Vagina (tissue), 2 donors: ENCODE measurements around the gene HTN3. TPM values are rescaled to one million over a fixed set of nuclear protein-coding genes. Genes with fewer than 3 reads are reported as not detected.

Source experiments
- DNase-seq, 2 donors: peaks; one replicate each; pipeline ENCODE4 v3.0.0-alpha.2; 2017; ENCODE audit errors: extremely low spot score in 2 of 2
- H3K27ac ChIP-seq: fragments of 200-600 bp; sonication (generic); one replicate; pipeline ENCODE4 v1.5.1; 2019
- H3K27me3 ChIP-seq: fragments of 200-600 bp; sonication (generic); one replicate; pipeline ENCODE4 v1.5.1; 2019
- H3K36me3 ChIP-seq, 2 donors: fragments of 200-600 bp; sonication (generic); one replicate each; pipeline ENCODE4 v1.5.1; 2017 to 2019
- H3K4me1 ChIP-seq: fragments of 200-600 bp; sonication (generic); one replicate; pipeline ENCODE4 v1.5.1; 2019
- H3K4me3 ChIP-seq, 2 donors: fragments of 200-600 bp; sonication (generic); 1 replicate in 1 of 2; 2 replicates in 1 of 2; pipeline ENCODE4 v1.5.1; 2016 to 2019
- H3K9me3 ChIP-seq: fragments of 200-600 bp; sonication (generic); one replicate; pipeline ENCODE4 v1.5.1; 2019
- POLR2A ChIP-seq, 2 donors: fragments of 450-650 bp; IDR thresholded peaks; one replicate each; pipeline ENCODE4 v1.6.1; 2017; ENCODE audit warnings: antibody characterized with exemption in 2 of 2, mild to moderate bottlenecking in 2 of 2, moderate library complexity in 2 of 2
- POLR2AphosphoS5 ChIP-seq, 2 donors: sonication (generic); formaldehyde crosslinking; IDR thresholded peaks; one replicate each; pipeline ENCODE4 v1.9.0; 2017; ENCODE audit warnings: antibody characterized with exemption in 2 of 2, mild to moderate bottlenecking in 2 of 2, low read depth in 1 of 2; ENCODE audit not compliant: insufficient read depth in 1 of 2
- intact Hi-C: fragments of 100-400 bp; cut with DNase I; formaldehyde crosslinking; loops from one replicate; pipeline ENCODE4 v1.15.1; 2023
- total RNA-seq: library from RNA; depleted of rRNA; stranded (reverse); fragments of >200 nt; gene quantifications from one replicate; pipeline ENCODE4 v1.2.3, GENCODE V29; 2016
- TF ChIP-seq, protein P1 (sequence below), 3 experiments: fragments of 450-650 bp in 2 of 3; fragments of 200-600 bp in 1 of 3; sonication (generic) in 1 of 3; IDR thresholded peaks; one replicate each; pipeline ENCODE4 v1.5.1; 2017 to 2019; ENCODE audit warnings: antibody characterized with exemption in 3 of 3, mild to moderate bottlenecking in 2 of 3, moderate library complexity in 2 of 3

The HTN3 gene
- total RNA-seq, 1 donor from 2014 or later, result not detected

DNA sequence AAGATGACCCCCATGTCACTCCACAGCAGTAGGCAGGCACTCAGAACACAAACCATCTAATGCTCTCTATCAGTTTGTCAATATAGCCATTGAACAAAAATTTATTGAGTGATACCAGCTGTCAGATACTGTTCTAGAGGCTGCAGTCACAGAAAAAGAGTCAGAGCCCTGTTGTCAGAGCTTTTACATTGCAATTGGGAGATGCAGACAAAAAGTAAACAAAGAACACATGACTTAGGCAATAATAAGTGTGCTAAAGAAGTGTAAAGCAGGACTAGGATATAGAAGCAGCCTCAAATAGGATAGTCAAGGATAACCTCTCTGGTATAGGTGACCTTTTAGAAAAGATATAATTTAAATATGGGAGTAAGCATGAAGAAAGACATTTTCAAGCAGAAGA, 30.9 kb downstream of the HTN3 start:
- intact Hi-C loops, result no loop called here
- H3K4me3 ChIP-seq, result no peak overlapping the region
- TF ChIP-seq POLR2A (IDR thresholded peaks at IDR 0.05), result no peak
- TF ChIP-seq, protein P1, sequence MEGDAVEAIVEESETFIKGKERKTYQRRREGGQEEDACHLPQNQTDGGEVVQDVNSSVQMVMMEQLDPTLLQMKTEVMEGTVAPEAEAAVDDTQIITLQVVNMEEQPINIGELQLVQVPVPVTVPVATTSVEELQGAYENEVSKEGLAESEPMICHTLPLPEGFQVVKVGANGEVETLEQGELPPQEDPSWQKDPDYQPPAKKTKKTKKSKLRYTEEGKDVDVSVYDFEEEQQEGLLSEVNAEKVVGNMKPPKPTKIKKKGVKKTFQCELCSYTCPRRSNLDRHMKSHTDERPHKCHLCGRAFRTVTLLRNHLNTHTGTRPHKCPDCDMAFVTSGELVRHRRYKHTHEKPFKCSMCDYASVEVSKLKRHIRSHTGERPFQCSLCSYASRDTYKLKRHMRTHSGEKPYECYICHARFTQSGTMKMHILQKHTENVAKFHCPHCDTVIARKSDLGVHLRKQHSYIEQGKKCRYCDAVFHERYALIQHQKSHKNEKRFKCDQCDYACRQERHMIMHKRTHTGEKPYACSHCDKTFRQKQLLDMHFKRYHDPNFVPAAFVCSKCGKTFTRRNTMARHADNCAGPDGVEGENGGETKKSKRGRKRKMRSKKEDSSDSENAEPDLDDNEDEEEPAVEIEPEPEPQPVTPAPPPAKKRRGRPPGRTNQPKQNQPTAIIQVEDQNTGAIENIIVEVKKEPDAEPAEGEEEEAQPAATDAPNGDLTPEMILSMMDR (IDR thresholded peaks at IDR 0.05), result no peak
- TF ChIP-seq POLR2AphosphoS5 (IDR thresholded peaks at IDR 0.05; ENCODE audit: insufficient read depth in 1 of 2, low read depth in 1 of 2), result no peak
- no peaks in the 10 kb centered on the region for H3K9me3 ChIP-seq
- DNase-seq, result no peak
- H3K27me3 ChIP-seq, result no peaks in the 10 kb centered on the region
- no peaks in the 10 kb centered on the region for H3K36me3 ChIP-seq
- no peaks in the 10 kb centered on the region for H3K4me1 ChIP-seq
- H3K27ac ChIP-seq, result no peak overlapping the region

DNA sequence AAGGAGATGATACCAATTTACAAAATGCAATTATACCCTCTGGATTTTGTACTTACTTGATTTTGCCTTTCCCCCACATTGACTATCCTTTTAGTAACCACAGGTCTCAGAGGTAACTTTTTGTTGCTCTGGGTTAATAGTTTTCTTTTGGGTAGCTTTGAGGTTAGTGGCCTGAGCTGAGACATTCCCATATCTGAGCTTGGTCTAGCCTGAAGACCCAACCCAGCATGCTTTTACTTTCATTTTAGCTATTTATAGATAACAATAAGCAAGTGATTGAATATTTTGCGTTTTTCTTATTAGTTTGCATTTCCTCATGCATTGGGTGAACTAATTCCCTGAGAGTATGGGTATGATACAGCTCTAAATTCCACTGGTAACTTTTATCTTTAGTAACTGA, 33.7 kb downstream of the HTN3 start:
- TF ChIP-seq, protein P1 (IDR thresholded peaks at IDR 0.05), result no peak
- no peak for TF ChIP-seq POLR2AphosphoS5 (IDR thresholded peaks at IDR 0.05; ENCODE audit: insufficient read depth in 1 of 2, low read depth in 1 of 2)
- TF ChIP-seq POLR2A (IDR thresholded peaks at IDR 0.05), result no peak
- intact Hi-C loops, result no loop called here
- Histone ChIP-seq H3K4me3 (no peak overlapping the region), H3K9me3 (no peaks in the 10 kb centered on the region), H3K27ac (no peak overlapping the region), H3K4me1 (no peaks in the 10 kb centered on the region), H3K27me3 (no peaks in the 10 kb centered on the region), H3K36me3 (no peaks in the 10 kb centered on the region)
- DNase-seq, result no peak

DNA sequence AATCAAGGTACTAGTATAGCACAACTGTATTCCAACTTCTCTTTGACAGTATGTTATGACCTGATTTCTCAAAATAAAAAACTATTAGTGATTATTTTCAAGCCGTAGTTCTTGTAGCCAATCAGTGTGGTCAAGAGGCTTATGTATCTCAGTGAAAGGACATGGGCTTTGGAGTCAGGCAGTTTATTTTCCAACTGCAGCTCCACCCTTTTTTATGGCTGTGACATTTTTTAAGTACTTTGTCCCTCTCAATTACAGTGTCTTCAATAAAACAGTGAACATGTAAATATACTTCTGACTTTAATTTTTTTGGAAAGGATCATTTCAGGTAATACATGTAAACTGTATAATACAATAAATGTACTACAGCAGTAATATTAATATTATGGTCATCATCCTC, 51.9 kb downstream of the HTN3 start:
- H3K4me1 ChIP-seq, result no peaks in the 10 kb centered on the region
- no peaks in the 10 kb centered on the region for H3K27me3 ChIP-seq
- DNase-seq, result no peak
- H3K9me3 ChIP-seq, result no peaks in the 10 kb centered on the region
- no peak overlapping the region for H3K4me3 ChIP-seq
- no peak for TF ChIP-seq POLR2A (IDR thresholded peaks at IDR 0.05)
- TF ChIP-seq POLR2AphosphoS5 (IDR thresholded peaks at IDR 0.05; ENCODE audit: insufficient read depth in 1 of 2, low read depth in 1 of 2), result no peak
- TF ChIP-seq, protein P1 (IDR thresholded peaks at IDR 0.05), result no peak
- no peaks in the 10 kb centered on the region for H3K36me3 ChIP-seq
- intact Hi-C loops, result no loop called here
- H3K27ac ChIP-seq, result no peak overlapping the region

Other genes starting within 250 kb of the HTN3 start
- gene SULT1E1, start 168.3 kb upstream of the HTN3 start, total RNA-seq, result 114 TPM
- not detected for gene CSN1S1, start 97.4 kb upstream of the HTN3 start, total RNA-seq
- not detected for gene CSN2, start 62.7 kb upstream of the HTN3 start, total RNA-seq
- not detected for gene STATH, start 32.5 kb upstream of the HTN3 start, total RNA-seq
- not detected for gene HTN1, start 22.0 kb downstream of the HTN3 start, total RNA-seq
- not detected for gene PRR27, start 125.8 kb downstream of the HTN3 start, total RNA-seq
- gene ODAM, start 167.3 kb downstream of the HTN3 start, total RNA-seq, result not detected
- gene FDCSP, start 197.7 kb downstream of the HTN3 start, total RNA-seq, result not detected
- gene CSN3, start 214.1 kb downstream of the HTN3 start, total RNA-seq, result not detected